DND-41 (cell line): ENCODE data around the gene FBRS.

Source experiments
- EZH2 ChIP-seq: IDR thresholded peaks from 3 replicates; pipeline ENCODE4 v1.6.1; 2012; ENCODE audit warnings: borderline replicate concordance, low read depth, mild to moderate bottlenecking, moderate library complexity, low read length, inconsistent platforms; ENCODE audit not compliant: severe bottlenecking
- TF ChIP-seq, protein P1 (sequence below): IDR thresholded peaks from 2 replicates; pipeline ENCODE4 v1.5.1; 2012; ENCODE audit warnings: borderline replicate concordance, low read length, moderate library complexity, mild to moderate bottlenecking; ENCODE audit not compliant: poor library complexity, severe bottlenecking; ENCODE audit errors: extremely low read depth

DNA sequence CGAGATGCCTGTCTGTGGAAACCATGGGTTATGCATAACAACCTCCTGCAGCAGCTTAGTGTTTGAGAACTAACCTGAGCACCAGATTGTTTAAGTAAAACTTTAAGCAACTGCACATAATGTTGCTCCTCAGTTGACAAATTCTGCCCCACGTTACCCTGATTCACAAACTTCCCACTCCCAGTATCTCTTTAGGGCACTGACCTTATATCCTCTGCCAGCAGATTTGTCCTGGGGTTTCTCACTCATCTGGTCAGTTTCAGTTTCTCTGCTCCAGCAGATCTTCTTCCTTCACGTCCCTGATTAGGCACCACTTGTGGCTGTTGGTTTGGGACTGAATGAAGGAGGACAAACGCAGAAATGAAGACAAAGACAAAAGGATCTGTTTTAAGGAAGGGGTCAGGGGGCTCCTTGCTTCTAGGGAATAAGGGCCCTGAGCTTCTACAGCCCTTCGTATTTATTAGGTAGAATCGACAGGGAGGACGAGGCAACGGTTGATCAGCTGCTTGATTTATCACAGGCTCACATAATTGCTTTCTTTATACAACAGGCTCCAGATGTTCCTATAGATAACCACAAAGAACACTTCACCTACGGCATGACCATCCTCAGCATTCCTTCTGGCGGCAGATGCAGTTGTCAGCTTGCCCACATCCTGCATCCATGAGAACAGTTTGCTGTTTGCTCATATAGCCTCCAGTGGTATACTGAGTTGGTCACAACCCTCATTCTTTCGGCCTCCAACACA, 34.5 kb upstream of the FBRS start:
- TF ChIP-seq, protein P1, sequence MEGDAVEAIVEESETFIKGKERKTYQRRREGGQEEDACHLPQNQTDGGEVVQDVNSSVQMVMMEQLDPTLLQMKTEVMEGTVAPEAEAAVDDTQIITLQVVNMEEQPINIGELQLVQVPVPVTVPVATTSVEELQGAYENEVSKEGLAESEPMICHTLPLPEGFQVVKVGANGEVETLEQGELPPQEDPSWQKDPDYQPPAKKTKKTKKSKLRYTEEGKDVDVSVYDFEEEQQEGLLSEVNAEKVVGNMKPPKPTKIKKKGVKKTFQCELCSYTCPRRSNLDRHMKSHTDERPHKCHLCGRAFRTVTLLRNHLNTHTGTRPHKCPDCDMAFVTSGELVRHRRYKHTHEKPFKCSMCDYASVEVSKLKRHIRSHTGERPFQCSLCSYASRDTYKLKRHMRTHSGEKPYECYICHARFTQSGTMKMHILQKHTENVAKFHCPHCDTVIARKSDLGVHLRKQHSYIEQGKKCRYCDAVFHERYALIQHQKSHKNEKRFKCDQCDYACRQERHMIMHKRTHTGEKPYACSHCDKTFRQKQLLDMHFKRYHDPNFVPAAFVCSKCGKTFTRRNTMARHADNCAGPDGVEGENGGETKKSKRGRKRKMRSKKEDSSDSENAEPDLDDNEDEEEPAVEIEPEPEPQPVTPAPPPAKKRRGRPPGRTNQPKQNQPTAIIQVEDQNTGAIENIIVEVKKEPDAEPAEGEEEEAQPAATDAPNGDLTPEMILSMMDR, result no peak
- TF ChIP-seq EZH2, result no peak
